Stimulated activated CD8-positive, alpha-beta memory T cell treated with anti-CD3 and anti-CD28 coated beads, Interleukin-15, amount 100 ng/mL, for 24 hours (primary cell): ENCODE results near the gene EHD4.

Source experiments
- DNase-seq: peaks from one replicate; pipeline ENCODE4 v3.0.0-alpha.2; 2020; ENCODE audit warnings: low read depth

EHD4 gene

DNA sequence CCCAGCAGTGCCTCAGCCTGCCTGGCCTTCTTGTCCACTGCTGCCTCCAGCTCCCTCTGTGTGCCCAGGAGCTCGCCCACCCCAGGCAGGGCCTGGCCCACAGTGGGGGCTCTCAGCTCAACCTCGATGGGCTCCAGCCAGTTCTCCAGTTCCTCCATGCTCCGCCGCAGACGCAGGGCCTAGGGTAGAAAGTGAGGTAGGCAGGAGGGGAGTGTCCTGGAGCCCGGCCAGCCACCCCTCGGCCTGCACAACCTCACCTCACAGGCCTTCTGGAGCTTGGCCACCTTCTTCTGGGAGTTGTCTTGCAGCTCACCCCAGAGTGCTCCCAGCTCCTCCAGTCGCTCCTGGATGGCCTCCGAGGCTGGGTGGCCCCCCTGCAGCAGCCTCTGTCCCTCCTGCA is 115.0 kb downstream of the EHD4 start:
- DNase-seq = no peak

DNA sequence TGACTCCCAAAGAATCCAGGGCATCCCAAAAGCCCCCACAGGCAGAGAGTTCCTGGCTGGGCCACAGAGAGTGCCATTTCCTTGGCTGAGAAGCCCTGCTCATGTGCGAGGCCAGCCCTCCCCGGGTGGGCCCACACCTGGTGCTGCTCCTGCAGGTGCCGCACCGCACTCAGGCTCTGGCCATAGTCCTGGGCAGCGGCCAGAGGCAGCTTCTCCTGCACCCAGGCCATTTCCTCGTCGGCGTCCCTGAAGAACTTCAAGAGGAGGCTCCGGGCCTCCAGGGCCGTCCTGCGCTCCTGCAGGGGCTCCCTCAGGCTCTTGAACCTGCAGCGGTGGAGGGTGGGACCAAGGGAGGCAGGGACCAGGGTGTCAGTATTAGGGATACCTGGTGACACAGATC is 115.6 kb downstream of the EHD4 start:
- DNase-seq = no peak

DNA sequence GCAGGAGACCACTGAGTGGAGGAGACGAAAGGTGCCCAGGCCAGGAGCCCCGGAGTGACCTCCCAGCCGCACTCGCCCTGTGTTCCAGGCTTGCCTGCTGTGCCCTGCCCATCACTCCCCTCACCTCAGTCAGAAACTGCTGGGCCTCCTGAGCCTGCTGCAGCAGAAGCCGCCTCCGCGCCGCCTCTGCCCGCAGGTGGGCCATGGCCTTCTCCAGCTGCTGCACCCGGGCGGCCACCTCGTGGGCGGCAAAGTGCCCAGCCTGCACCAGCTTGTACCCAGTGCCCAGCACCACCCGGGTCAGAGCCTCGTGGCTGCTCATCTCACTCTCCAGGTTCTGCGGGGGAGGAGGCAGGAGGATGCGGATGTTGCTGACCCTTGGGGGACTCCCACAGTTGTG is 116.1 kb downstream of the EHD4 start:
- no peak for DNase-seq

DNA sequence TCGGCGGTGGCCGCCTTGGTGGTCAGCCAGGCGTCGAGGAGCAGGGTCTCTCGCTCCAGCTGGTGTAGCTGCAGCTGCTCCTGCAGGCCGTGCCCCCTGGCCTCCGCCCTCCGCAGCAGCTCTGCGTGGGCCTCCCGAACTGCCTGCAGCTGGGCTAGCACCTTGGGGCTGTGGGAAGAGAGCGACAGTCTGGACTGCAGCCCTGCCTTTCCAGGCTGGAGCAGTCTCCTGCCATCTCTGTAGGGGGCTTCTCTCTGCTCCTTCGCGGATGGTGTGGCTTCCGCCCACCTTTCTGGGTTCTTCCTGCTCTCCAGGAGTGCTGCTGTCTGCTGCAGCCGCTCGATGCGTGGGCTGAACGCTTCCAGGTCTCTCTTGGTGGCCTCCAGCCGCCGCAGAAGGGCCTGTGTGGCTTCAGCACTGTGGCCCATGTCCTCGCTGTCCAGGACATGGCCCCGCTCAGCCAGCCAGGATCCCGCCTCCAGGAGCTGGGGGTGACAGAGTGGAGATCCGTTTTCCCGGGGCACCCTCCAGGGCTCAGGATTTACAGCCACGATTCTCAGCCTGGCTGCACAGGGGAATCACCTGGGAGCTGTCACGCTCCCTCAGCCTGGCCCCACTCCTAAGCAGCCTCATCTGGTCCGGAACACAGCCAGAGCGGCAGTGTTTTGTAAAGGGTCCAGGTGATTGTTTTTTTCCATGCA is 116.9 kb downstream of the EHD4 start:
- no peak for DNase-seq

DNA sequence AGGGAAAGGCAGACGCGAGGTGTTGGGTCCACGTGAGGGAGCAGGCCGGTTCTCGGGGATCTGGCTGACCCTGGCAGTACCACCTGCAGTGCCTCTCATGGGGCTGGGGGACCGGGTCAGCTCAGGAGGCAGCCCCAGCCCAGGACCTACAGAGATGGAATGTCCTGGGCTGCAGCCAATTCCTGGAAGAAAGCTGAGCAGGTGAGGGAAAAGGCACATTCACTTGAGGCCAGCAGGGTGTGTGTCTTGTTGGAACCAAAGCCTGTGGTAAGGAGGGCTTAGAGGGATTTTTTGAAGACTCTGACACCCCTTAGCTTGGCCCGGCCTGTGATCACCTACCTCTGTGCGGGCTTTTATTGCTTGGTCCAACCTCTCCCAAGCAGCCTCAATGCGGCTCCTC is 117.9 kb downstream of the EHD4 start:
- no peak for DNase-seq

DNA sequence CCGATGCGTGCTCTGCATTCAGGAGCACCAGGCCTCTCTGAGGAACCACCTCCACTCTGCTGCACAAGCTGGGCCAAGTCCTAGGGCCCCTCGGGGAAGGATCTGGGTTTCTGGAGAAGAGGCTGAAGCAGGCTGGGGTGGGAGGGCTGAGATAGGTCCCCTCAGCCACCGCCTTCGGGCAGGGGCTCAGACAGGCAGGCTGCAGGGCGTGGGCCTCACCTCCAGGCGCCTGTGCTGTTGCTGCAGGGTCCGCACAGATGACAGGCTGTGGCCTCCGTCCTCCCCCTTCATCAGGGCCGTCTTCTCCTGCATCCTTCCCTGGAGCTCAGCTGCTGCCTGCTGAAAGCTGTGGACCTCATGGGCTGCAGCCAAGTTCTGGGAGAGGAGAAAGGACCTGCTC is 118.5 kb downstream of the EHD4 start:
- no peak for DNase-seq

DNA sequence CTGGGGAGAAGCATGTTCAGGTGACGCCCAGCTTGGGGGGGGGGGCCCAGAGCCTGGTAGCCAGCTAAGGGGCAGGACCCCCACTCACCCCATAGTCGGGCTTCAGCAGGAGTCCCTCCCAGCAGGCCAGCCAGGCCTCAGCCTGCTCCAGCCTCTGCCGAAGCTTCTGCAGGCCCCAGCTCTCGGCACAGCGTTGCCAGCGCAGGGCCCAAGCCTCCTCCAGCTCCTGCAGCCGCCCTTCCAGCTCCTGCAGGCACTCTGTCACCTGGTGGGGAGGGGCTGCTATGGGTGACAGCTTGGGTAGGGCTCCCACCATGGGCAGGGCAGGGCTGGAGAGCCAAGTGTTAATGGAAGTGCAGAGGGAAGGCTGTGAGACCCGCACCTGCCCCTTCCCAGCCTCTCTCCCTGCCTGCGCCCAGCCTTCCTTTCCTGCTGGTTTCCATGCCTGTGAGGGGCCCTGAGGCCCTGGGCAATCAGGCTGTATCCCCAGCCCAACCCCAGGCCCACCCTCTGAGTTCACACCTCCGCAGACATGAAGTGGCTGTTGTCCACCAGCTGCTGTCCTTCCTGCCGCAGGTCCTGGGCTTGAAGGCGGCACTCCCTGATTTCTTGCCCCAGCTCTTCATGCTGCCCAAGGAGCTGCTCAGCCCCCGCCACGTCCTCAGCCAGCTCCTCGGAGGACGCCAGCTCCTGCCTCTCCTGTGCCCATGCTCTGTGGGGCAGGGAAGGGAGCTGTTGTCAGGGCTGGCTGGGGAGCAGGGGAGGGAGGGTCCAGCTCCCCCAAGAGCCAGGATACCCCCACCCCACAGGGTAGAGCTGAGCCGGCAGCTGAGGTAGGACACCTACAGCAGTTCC is 119.4 kb downstream of the EHD4 start:
- DNase-seq = no peak

DNA sequence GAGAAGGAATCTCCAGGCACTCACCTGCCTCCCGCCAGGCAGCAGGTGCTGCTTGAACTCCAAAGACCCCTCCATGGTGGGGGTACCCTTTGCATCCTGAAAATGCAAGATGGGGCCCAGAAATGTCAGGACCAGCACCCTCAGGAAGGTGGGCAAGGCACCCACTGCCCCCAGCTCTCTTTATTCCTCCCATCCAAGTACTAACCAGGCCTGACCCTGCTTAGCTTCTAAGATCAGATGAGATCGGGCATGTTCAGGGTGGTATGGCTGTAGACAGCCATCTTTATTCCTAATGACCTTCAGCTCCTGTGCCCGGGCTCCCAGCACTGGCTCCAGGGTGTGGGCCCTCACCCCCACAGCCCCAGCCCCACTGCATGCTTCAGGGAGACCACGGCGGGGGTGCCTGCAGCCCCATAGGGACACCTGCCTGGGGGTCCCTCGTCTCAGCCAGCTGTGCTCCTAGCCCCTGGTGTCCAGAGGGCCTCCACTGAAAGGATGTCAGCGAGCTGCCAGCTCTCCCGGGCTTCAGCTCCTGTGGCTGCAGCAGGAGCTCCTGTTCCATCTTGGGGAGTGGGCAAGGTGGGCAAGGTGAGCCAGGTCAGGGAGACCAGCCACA is 120.5 kb downstream of the EHD4 start:
- no peak for DNase-seq

DNA sequence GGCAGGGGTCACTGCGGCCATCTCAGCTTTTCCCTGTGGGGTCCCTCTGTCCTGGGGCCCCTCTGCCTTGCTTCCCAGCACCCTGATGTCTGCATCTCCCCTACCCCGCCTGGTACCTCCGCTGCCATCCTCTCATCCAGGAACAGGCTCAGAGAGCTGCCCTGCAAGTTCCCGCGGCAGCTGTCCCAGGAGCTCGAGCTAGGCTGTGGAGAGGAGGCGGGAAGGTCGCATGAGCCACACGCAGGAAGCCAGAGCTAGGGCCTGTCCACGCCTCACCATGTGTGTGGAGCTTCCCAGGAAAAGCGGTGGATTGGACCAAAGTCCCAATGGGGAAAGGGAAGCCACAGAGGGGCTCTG is 121.2 kb downstream of the EHD4 start:
- DNase-seq = no peak

DNA sequence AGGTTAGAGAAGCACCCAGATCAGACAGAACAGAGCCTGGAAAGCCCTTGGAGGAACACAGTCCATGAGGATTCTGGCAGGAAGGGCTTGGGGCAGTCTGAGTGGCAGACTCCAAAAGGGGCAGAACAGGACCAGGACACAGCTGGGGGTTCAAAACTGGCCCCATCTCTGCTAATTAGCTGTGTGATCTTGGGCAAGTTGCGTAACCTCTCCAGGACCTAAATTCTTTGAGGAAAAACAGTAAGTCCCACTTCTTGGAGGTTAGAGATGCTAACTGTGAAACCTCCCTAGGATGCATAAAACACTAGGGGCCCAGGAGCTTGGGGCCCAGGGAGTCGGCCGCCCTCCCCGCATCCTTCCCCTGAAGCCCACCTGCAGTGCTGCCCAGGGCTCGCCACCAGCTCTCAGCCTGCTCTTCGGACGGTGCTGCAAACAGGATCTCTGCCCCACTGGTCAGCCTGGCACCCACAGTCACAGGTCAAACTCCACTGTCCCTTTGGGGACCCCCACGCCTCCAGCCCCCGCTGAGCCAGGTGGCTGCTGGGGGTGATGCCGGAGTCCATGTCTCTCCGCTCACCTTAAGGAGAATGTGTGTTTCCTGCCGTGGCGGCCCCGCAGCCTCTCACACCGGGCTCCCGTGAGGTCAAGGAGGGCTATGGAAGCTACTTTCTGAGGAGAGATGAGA is 121.7 kb downstream of the EHD4 start:
- no peak for DNase-seq

DNA sequence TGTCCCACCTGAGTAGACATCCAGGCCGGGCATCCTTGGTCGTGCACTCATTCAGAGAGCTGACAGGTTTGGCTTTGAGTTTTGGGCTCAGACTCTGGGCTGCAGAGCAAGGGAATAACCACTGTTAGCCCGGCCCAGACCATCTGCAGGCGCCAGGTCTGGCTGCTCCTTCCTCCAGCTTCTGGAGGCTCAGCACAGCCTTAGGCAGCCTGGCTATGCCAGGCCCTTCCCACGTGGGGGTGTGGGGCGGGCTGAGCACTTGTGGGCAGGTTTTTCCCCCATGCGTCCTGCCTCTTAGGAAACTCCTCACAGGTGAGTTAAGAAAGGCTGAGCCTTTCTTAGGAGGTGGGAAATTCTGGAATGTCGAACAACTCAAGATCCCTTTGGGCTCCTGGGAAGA is 122.5 kb downstream of the EHD4 start:
- DNase-seq = no peak

DNA sequence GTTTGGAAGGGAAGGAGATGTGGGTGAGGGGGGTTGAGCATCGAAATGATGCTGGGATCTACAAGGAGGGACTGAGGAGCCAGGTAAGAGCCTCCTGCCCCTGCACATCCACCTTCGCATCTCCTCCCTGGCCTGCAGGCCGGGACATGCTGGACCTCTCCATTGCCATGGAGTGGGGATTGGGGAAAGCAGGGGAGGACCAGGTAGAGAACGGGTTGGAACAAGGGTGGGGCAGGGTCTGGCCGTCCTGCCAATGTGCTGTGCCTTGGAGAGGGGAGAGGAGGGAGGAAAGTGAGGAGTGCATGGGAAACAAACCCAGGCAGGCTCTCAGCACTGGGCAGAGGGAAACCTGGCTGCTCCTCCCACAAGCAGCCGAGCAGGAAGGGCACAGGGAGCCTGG is 123.2 kb downstream of the EHD4 start:
- no peak for DNase-seq

DNA sequence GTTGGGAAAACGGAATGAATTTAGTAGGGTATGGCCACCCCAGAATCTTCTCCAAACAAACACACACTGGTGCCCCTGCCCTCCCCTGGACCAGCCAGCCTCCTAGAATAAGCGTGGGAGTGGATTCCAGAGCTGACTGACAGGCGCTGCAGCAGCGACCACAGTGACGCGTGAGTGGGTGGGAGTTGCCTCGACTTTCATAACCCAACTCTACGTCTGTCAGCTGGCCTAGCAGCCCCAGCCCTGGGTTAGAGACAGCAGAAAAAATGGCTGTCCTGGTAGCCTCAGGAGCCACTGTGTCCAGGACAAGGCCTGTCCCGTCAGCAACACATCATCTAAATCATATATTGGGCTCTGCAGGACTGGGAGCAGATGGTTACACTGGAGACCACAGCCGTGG is 123.7 kb downstream of the EHD4 start:
- no peak for DNase-seq

DNA sequence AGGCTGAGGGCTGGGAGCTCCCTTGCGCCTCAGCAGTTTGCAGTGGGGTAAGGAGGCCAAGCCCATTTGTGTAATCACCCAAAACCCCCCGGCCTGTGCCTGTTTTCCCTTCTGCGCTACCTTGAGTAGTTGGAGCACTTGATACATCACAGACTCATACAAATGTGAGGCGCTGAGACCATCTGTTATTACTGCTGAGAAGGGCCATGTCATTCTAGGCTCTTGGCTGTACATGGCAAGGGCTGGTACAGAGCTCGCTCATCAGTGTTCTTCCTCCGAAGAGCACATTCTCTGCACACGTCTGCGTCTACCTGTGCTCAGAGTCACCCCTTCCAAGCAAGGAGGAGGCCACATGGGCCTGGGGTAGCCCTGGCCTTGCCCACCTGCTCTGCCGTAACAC is 124.4 kb downstream of the EHD4 start:
- DNase-seq = no peak

DNA sequence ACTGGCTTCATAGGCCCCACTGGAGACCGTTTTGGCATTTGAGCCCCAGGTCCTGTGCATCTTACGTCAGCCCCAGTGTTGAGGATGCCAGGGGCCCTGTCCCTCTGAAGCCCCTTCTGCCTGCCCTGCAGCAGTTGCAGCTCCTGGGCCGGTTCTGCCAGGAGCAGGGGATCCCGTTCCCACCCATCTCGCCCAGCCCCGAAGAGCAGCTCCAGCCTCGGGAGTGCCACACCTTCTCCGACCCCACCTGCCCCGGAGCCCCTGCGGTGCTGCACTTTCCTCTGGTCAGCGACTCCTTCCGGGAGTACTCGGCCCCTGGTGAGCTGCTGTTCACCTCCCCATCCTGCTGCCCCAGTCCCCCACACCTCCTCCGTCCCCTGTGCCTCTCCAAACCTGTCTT is 125.2 kb downstream of the EHD4 start:
- DNase-seq = no peak
